ENCODE measurements around the gene ANKRD52.
"Not testable (repeated sequence)": the region's sequence is repeated elsewhere in the genome, so short reads cannot be mapped to it uniquely, and the experiment has no call there.

The ANKRD52 gene

DNA sequence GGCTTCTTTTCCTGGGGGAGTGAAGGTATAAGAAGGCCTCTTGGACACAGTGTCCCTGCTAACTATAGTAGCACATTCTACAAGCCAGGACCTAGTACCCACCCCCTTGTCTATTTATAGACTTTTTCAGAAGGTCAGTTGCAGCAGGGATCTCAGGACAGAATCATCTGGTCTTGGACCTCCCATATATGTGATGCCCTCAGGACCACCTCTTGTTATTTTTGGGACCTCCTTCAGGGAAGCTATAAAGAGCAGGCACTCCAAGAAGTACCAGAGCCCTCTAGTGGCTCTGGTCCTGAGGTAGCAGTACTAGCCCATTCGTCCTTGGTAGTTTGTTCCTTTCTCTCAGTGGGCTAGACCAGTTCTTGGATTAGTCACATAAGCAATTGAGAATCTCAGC lies 12.8 kb upstream of the ANKRD52 start:
- no peak for DNase-seq

DNA sequence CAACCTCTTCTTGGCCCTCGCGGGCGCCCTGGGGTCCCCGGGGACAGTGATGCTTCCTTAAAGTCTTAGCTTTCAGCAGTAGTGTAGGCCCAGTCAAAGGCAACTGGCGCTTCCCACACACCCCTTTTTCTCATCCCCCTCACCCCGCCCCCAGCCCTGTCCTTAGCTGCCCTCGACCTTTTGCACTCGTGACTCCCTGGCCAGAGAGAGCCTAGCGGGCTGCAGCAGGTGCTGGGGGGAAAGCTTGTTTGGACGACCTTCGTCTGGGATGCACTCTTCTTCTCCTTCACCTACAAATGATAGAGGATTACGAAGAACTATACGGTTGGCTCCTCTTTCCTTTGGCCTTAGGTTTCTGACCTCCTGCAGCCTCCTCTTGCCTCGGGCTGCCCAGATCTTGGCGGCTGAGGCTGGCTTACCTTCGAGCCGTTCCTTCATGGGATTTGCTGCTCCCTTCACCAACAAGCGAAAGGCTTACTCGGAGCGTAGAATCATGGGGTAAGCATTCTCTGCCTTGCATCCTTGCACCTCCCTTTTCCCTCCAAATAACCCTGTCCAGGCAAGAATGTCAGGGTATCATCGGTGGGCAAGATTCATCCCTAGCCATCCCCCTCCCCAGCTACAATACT lies 9.4 kb upstream of the ANKRD52 start:
- no peak for DNase-seq

DNA sequence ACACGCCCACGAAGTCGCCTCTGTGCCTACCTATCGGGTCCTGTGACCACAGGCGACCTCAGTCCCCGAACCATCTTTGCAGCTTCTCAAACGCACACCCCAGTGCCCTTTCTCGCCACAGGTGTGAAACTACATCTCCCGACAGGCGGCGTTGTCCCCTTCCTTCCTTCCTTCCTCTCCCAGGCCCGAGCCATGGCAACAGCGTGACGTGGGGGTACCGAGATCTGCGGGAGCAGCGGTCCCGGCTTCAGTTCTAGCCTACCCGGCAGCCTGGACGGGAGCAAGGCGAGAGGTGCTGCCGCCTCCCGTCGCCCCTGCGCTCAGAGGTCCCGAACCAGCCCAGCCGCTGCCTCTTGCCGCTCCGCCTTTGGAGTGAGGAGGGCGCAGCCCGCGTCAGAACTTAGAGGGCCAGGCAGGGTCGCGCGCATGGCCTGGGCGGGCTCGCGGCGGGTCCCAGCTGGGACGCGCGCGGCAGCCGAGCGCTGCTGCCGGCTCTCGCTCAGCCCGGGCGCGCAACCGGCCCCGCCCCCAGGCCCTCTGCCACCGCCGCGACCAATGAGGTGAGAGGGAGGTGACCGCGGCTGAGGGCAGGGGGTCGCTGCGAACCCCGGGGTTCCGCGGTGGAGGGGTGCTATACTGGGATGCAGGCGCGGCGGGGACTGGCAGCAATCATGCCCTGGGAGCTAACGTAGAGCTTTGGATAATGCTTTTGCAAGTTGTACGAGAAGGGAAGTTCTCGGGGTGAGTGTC lies 8.7 kb upstream of the ANKRD52 start, which contains the start of gene COQ10A:
COQ10A (plus strand) TSS at position 250 of the 750 bp plus-strand sequence; CDS start at position 427, 177 bp downstream.
- DNase-seq = peak; percentile 58

DNA sequence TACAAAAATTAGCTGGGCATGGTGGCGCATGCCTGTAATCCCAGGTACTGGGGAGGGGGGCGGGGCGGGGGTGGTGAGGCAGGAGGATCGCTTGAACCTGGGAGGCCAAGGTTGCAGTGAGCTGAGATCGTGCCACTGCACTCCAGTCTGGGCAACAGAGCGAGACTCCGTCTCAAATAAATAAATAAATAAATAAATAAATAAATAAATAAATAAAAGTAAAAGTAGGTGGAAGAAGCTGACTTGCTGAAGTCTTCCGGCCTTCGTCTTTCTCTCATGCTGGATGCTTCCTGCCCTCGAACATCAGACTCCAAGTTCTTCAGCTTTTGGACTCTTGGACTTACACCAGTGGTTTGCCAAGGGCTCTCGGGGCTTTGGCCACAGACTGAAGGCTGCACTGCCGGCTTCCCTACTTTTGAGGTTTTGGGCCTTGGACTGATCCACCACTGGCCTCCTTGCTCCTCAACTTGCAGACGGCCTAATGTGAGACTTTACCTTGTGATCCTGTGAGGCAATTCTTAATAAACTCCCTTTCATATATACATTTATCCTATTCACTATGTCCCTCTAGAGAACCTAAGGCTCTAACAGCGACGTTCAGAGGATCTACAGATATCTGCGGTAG lies 8.0 kb upstream of the ANKRD52 start:
- not testable (repeated sequence) for DNase-seq

DNA sequence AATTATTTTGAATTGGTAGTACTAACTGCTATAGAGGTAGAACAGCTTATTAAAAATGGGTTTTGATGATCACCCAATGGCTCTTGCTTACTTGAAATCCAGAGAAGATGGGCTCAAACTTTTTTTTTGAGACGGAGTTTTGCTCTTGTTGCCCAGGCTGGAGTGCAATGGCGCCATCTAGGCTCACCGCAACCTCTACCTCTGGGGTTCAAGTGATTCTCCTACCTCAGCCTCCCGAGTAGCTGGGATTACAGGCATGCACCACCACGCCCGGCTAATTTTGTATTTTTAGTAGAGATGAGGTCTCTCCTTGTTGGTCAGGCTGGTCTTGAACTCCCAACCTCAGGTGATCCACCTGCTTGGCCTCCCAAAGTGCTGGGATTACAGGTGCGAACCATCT lies 4.8 kb upstream of the ANKRD52 start:
- DNase-seq = not testable (repeated sequence)

DNA sequence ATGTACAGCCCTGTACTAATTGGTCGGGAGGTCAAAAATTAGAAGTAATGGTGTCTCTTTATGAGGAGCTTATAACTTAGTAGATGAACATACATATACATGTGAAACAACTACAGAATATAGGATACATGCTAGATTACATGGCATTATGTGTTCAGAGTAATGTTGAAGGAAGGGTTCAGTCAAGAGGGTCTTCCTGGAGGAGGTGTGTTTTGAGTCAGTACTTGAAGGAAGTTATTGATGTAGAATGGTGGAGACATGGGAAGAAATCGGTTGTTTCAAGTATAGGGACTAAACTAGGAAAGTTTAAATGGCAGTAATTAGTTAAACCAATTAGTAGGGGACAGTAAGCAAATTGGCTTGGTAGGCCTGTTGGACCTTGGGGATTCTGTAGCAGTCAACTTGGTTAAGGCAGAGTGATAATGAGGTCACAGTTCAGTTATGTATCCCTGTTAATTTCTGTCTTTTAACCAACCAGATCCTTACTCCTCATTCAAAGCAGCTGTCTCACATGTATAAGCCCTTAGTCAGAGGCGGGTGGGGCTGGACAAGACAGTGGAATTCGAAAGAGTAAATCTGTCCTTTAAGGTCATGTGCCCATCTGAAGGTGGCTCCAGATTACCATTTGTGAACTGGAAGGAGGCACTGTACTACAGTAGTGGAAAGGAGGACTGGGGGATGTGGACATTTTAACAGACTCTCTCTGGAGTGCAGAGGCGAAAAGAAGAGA lies 3.5 kb upstream of the ANKRD52 start:
- no peak for DNase-seq

DNA sequence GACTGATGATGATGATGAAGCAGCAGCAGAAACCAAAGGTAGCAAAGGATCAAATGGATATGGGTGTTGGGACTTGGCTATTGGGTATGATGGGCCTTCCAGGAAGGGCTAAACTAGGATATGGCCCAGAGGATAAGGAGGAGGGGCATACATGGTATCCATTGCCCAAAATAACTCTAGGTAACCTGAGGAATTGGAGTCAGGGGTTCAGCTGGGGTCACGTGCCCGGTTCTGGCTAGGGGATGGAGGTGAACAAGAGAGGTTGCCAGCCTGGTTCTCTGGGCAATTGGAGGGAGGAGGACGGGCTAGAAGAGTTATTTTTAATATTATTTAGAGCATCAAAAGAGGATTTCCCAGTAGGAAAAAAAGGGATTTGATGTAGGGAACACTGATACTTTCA lies 2.7 kb upstream of the ANKRD52 start:
- DNase-seq = no peak

DNA sequence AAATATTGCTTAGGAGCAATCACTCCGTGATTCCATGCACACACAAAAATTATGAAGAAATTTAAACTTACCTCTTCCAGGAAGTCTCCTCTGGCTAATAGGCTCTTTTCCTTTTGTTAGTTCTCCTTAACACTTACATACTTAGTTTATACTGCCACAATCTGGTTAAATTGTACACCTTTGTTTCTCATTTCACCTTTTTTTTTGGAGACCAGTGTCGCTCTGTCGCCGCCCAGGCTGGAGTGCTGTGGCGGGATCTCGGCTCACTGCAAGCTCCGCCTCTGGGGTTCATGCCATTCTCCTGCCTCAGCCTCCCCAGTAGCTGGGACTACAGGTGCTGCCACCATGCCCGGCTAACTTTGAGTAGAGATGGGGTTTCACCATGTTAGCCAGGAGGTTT lies 2.2 kb upstream of the ANKRD52 start:
- DNase-seq = no peak

DNA sequence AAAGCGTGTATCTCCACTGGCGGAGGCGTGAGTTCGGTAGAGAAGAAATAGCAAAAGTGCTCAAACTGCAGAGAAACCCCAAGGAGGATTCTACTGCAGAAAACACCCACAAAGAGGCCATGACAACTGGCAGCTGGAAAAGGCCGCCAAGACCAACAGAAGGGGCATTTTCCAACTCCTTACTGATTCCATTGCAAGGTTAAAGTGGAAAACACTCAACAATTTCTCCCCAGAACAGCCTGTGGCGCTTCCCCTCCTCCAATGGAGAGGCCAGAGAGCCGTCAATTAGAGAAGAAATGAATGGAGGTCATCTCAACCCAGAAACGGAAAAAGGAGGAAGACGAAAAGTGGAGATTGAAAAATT lies 618 bp upstream of the ANKRD52 start:
- DNase-seq = no peak

DNA sequence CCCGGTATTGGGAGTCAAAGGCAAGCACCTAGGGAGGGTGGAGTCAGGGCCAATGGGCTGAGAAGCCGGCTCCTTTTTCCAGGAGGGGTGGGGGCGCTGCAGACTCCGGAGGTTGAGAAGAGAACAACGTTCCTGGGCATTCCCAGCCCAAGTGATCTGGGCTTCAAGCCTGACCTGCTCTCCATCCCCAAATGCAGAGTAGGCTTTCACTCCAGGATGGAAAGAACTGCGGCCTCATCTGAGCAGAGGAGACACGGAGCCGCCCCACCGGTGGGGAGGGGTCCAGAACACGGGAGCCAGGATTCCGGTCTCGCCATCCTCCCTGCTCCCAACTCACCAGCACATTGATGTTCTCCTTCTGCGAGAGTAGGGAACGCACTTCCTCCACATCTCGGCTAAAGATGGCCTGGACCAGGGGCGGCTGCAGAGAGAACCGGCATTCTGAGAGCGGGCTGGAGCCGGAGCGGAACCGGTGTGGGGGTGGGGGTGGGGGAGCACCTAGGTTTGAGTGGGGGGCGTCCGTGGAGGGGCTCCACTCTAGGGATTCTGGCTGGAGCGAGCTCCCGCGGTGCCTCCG lies 605 bp downstream of the ANKRD52 start:
- DNase-seq = no peak

DNA sequence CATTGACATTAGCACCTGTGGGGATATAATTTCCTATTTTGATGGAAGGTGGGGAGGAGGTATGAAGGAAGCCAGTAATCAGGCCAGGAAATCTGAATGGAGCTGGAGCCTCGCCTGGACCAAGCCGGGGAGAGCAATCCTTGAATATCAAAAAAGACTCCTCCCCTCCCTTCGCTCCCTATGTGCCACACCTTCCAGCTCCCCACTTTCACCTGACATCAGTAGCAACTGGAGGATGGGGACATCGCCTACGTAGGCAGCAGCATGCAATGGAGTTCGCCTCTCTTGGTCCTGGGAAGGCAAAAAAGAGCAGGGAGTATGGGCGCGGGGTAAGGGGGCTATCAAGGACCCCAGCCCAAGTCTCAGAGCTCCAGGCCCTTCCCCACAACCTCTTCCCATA lies 1.1 kb downstream of the ANKRD52 start:
- DNase-seq = no peak

DNA sequence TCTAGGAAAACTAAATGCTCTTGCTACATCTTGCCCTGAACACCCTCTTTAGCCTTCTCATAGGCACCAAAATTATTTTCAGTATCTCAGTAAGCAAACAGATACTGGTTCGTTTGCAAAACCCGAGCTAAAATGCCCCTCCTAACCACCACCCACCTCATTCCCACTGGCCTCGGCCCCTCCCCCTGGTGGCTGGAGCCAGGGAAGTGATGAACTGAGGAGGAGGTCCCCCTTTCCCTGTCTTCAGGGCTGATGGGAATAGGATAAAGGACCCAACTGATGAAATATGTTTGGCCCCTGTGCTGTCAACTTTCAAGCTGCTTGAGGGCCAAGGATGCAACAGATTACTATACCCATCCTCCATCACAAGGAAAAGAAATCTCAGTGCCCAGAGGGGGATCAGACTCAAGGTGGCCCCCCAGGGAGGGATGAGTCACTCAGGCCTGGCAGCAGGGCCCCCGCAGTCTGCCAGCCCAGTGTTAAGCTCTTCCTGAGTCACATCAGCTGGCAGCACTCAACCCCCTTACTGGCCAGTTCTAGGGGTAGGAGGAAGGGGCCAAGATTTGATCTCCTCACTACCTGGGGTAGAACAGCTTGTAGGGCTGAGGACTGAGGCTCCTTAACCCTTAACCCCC lies 1.7 kb downstream of the ANKRD52 start:
- no peak for DNase-seq

DNA sequence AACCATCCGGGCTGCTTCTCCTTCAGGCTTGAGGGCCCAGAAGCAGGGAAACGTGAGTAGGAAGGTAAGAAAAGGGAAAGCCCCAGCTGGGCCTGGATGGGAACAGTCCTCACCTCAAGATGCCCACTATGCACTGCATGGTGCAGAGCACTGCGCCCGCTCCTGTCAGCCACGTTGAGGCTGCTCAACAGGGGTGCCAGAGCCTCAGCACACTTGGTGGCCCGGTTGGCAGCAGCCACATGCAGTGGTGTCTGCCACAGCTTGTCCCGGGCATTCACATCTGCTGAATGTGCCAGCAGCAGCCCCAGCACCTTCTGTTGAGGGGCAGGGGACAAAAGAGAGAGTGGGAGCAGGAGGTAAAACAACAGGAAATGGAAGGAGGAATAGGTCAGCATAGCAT lies 2.5 kb downstream of the ANKRD52 start:
- DNase-seq = no peak

DNA sequence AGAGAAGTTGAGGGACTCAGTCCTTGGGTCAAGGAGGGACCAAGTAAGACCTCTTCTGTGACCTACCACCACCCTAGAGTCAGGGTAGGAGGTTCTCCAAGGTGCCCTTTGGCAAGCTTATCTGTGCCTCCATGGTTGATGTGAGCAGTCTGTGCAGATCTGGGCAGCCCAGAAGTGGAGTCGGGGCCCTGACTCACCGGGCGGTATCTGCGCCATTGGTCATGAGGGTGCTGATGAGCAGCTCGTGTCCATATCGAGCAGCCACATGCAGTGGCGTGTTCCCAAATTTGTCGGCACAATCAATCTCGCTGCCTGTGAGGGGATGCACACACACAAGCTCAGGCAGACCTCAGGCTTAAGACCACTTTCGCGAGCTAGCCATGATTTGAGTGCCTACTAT lies 5.1 kb downstream of the ANKRD52 start:
- DNase-seq = no peak

DNA sequence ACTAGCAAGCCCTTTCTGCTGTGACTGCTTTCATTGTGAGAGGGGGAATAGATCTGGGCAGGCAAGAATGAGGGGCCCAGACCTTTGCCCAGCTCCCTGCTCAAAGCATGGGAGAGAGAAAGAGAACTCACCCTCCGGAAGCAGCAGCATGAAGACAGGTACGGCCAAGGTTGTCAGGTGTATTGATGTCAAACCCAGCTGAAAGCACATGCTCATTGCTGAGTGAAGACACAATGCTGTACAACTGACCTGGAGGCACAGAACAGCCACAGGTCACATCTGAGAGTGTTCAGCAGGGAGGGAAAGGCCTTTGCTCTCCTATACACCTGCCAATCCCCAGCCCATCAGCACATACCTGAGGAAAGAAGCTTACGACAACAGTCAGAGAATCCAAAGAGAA lies 5.5 kb downstream of the ANKRD52 start:
- DNase-seq = no peak

DNA sequence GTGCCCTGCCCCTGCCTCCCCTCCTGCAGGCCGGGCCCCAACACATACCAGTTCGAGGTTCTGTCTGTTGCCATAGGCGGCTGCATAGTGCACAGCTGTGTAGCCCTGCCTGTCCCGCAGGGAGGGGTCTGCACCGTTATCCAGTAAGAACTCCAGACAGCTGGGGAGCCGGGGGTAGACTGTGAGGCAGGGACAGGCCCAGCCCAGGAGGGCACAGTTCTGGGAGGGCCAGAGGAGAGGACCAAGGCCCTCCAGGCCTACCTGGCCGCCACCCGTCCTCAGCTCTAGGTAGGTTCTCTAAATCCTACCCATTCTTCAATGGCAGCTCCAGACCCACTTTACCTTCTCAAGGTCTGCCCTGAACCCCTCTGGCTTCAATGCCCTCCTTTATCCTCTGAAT lies 9.5 kb downstream of the ANKRD52 start:
- DNase-seq = no peak

DNA sequence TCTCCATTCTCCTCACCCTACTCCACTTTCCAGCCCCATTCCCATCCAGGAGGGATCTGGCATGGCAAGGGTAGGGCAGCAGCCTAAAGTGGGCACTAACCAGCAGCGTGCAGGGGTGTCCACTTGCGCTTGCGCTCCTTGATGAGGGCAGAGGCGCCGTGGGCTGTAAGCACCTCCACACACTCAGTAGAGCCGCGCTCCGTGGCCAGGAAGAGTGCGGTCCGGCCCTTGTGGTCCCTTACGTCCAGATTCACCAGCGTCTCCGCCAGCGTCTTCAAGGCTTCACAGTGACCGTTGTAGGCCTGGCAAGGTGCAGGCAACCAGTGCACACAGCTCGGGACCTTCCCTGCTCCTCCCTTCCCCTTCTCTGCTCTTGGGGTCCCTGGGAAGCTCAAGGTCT lies 10.3 kb downstream of the ANKRD52 start:
- DNase-seq = no peak

DNA sequence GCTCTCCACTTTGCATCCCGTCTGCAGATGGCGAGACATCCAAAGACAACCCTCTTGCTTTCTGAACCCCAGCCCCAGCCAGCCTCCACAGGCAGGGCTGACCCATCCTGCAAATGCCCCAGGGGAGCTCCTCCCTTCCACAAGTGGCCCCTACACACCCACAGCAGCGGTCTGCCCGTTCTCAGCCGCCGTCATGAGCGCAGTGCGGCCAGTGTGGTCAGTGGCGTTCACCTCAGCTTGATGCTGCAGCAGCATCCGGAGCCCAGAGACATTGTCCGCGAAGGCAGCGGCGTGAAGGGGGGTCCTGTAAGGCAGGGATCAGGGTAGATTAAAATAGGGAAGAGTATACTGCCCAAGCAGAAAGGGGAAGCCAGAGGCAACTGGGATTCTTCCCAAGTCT lies 13.7 kb downstream of the ANKRD52 start:
- DNase-seq = no peak

DNA sequence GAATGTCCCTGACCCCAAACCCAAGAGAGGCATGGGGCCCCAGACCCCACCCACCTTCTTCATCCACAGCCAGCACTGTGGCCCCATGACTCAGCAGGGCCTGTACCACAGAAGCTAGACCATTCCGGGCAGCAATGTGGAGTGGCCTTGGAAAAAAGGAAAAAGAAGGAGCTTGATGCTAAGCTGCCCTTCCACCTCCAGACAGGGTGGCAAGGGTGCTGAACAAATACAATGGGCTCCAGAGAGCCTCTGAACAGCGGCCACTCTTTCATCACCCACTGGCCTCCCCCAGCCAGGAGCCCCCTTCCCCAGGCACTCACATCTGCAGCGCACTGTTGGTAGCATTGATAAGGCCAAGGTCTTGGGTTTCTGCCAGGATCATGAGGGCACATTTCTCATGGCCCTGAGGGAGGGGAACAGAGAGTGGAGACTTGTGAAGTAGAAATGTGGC lies 14.4 kb downstream of the ANKRD52 start:
- no peak for DNase-seq

DNA sequence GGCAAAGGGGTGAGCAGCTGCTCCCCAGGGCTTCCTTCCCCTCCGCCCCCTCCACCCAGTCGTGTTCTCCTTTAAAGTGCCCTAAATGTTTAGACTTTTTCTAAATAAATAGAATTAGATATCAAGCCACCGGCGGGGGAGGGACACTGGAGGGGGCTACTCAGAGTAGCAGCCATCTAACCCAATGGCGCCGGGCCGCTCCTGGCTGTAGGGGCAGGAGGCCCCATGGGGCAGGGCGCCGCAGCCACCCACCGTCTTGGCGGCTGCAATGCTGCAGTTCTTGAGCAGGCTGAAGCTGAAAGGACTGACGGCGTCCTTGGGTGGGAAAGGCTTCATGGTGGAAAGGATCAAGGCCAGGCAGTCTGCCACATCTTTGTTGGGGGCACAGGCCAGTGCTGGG lies 15.2 kb downstream of the ANKRD52 start:
- no peak for DNase-seq

DNA sequence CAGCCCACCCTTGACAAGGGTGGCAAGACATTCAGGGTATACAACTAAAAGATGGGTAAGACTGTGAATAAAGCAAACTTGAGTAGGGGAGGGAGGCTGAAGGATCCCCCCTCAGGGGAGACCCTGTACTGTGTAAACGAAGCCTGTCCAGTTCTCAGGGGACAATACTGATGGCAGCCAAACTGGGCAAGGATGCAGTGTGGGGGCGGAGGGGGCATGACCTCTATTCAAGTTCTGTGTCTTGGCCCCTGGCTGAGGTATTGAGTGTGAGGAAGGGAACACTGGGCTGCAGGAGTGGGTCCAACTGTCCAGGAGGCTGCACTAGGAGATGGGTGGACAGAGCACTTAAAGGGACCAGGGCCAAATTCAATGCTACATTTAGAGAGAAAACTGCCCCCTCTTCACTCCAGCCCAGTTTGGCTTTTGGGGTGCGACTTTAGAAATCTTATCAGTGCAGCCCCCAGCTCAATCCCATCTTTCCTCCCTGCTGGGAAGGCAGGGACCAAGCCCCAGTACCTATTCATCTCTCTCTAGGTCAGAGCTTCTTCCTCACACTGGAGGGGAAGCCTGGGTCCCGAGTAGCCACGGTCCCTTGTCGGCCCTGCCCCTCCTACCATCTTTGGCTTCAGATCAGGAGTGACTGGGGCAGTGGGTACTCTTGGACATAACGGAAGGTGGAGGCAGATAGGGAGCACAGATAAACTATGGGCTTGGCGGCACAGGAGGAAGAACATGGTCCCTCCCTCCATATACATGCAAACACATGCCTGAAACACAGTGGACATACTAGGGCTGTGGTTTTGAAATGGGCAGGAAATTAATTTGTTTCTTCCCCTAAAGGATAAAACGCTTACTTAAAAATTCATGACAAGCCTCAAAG lies 16.5 kb downstream of the ANKRD52 start:
- DNase-seq = no peak

DNA sequence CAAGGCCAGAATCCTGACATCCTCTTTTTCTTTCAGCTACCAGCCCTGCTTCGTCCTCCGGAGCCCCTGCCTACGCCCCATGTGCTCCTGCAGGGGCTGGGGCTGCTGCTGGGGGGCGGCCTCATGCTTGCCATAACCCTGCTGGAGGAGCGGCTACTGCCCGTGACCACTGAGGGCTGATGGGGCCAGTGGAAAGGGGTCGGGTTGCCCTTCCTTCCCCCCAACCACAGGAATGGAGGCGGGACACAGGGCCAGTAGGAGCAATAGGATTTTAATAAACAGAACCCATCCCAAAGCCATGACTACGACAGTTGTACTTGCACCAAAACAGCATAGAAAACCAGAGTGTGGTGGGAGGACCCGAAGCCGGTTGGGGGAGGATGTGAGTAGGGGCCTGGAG lies 20.6 kb downstream of the ANKRD52 start:
- no peak for DNase-seq

All from SIG-M5 (cell line).